Measurements from ENCODE around the gene PZP. TPM values are rescaled to one million over a fixed set of nuclear protein-coding genes. Genes with fewer than 3 reads are reported as not detected.

The PZP gene
- not detected in 2 replicates for total RNA-seq (ENCODE audit: low replicate concordance)

GRCh38 chr12:9208229-9208628, at the start of gene PZP:
Gene PZP (minus strand): TSS chr12:9208395. CDS start chr12:9208341, 54 bp downstream.

DNA sequence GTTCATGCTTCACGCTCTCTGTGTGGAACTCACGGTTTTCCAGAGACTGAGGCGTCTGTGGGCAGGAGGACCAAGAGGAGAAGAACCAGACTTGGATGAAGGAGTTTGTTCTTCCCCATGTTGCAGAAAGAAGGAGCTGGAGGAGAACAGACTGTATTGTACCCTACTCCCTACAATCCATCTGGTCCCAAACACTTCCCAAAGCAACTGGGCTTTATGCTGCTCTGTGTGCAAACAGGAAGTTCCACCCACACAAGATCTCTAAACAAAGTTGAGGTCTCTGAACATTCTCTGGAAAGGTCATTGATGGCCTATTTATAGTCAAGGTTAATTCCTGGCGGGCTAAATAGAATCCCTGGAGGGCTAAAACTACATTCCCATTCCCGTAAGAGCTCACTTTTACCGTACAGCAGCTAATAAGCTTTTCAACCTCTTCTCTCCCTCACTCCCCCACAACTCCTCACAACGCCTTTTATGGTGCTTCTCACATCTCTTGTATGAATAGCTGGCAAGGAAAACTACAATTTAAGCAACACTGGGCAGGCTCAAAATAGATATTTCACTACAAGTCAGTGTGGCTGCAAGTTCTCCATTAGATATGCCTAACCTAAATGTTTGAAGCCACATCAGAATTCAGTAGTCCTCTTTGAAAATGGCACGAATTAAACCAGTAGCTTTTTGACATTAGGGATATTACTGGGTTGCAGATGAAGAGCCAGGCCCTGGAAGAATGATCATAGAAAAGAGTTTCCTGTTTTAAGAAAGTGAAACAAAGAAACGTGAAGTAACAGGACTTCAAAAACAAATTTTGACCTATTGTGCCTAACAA, 92.2 kb downstream of the PZP start, which contains the start of gene A2M:
TSS of gene A2M (minus strand) at position 189 of the 829 bp plus-strand sequence. CDS start at position 119, 70 bp downstream.

Other genes with a start within 250 kb of the PZP start
- 0.15 and 0.35 TPM in 2 replicates for gene KLRG1, start 218.8 kb downstream of the PZP start, total RNA-seq (ENCODE audit: low replicate concordance)
- gene A2M, start 92.5 kb downstream of the PZP start, total RNA-seq (ENCODE audit: low replicate concordance): 1.2 and 25.4 TPM in 2 replicates